ENCODE results near the gene EPHA7. TPM values are rescaled to one million over a fixed set of nuclear protein-coding genes. Genes with fewer than 3 reads are reported as not detected.
A peak's percentile ranks its signal among the peaks of the same experiment; 100 is the strongest.

EPHA7 gene
- total RNA-seq, 2 donors from 2014 or later: 0.26 to 0.33 TPM

DNA sequence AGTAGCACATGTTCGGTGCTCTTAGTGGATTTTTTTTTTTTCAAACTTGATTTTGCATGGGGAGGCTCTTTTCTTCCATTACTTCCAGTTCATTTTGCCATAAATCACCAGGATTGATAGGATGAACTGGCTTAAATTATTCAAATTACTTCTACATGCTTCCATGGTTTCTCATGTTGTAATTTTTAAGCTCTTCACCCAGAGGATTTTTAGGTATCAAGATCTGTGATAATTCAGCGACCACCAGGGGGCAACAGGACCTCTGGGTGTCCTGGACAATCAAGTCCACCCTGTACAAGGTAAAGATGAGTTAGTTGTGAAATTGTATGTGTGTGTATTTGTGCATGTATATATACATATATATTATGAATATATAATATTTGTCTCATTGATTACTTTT, 4.2 kb upstream of the EPHA7 start:
- WGBS, 2 donors: 40 to 41% methylated on average over 2 of the region's 2 CpGs
- Histone ChIP-seq H3K27ac (no peak overlapping the region), H3K4me1 (peaks cover 17% of the 10 kb centered on the region), H3K4me3 (no peak overlapping the region), H3K27me3 (peaks cover 0 to 10% of the 10 kb centered on the region in 2 donors), H3K9me3 (no peaks in the 10 kb centered on the region), H3K36me3 (replicated peaks in 1 of 2; ENCODE audit: insufficient read depth in 1 of 2, low read depth in 2 of 2) (no peaks in the 10 kb centered on the region)
- TF ChIP-seq, protein P1, sequence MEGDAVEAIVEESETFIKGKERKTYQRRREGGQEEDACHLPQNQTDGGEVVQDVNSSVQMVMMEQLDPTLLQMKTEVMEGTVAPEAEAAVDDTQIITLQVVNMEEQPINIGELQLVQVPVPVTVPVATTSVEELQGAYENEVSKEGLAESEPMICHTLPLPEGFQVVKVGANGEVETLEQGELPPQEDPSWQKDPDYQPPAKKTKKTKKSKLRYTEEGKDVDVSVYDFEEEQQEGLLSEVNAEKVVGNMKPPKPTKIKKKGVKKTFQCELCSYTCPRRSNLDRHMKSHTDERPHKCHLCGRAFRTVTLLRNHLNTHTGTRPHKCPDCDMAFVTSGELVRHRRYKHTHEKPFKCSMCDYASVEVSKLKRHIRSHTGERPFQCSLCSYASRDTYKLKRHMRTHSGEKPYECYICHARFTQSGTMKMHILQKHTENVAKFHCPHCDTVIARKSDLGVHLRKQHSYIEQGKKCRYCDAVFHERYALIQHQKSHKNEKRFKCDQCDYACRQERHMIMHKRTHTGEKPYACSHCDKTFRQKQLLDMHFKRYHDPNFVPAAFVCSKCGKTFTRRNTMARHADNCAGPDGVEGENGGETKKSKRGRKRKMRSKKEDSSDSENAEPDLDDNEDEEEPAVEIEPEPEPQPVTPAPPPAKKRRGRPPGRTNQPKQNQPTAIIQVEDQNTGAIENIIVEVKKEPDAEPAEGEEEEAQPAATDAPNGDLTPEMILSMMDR (IDR thresholded peaks at IDR 0.05): peak in 3 of 7 experiments; percentile 9 to 25 (median 14)
- no peak for TF ChIP-seq POLR2A (IDR thresholded peaks at IDR 0.05)
- ATAC-seq: no peak
- intact Hi-C loops (cut with DNase I): no loop called here
- peak in 3 of 4 donors; percentile 22 to 42 (median 30) for DNase-seq

DNA sequence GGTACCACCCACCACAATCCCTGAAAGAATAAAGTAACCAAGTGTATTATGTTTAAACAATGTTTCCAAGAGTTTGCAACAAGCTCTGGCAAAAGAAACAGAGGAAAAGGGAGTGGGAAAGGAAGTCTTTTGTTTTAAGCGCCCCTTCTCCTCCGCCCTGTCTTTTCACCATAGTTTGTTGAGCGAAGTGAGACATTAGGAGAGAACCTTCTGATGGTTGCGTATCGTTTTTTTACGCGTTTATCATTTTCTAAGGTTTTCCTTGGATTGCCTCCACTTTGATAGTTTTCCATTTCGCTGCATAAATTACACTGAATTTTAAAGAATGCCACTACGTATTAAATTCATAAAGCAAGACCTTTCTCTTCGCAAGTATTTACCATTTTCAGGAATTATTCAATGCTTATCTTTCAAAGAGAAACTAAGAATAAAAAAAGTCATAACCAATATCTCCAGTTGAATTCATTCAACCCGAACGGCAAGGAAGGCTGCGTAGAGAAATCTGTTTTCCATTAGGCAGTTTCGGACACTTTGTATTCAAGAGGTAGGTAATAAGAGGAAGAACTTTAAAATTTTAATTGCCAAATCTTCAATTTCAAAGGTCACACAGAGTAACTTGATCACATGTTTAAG, 920 bp upstream of the EPHA7 start:
- 8 to 11% methylated on average over 14 of the region's 14 CpGs for WGBS, 2 donors
- H3K9me3 ChIP-seq: no peaks in the 10 kb centered on the region
- DNase-seq: no peak
- ATAC-seq: no peak
- H3K27me3 ChIP-seq: peaks cover 0 to 32% of the 10 kb centered on the region in 2 donors
- intact Hi-C loops (cut with DNase I): no loop called here
- peaks cover 41% of the 10 kb centered on the region for H3K4me1 ChIP-seq
- H3K36me3 ChIP-seq (replicated peaks in 1 of 2; ENCODE audit: insufficient read depth in 1 of 2, low read depth in 2 of 2): no peaks in the 10 kb centered on the region
- TF ChIP-seq POLR2A (IDR thresholded peaks at IDR 0.05): no peak
- TF ChIP-seq, protein P1 (IDR thresholded peaks at IDR 0.05): no peak
- H3K4me3 ChIP-seq: no peak overlapping the region
- H3K27ac ChIP-seq: no peak overlapping the region

DNA sequence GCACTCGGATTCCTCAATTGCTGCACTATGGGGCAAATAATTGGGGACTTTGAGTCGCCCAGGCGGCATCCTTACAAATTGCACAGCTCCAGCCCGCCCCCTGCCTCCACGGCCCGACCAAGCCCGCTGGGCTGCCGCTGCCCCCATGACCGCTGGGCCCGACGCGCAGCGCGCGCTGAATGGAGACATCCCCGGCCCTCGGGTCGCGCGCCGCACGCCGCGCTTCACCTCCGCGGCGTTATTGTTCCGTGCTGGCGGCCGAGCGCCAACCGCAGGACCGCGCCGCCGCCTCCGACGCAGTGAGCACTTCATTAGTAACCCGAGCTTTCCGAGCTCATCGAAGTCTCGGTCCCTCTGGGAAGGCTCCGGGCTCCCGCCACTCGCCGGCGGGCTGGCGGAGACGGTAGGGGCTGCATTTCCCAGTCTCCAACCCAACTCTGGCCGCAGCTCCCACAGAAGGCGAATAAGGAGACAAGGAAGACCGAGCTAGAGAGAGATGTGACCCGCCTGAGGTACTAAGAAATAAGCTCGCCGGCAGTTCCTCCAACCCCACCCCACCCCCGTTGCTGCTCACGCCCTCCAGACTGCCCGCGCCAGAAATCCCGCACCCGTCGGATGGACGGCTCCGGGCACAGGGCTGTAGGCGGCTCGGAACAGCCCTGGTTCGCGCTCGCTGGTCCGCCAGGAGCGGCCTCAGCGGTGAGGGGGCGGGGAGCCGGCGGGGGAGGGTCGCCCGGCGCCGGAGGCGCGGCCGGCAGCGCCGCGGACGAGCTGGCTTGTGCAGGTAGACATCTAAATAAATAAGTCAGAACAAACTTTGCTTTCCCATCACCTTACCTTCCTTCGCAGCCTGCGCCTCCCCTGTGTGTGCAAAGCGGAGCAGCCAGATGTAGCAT, 703 bp downstream of the EPHA7 start:
- Histone ChIP-seq H3K27me3 (peaks cover 0 to 42% of the 10 kb centered on the region in 2 donors), H3K4me1 (peaks cover 41% of the 10 kb centered on the region), H3K27ac (no peak overlapping the region), H3K36me3 (replicated peaks in 1 of 2; ENCODE audit: insufficient read depth in 1 of 2, low read depth in 2 of 2) (no peaks in the 10 kb centered on the region), H3K9me3 (no peaks in the 10 kb centered on the region), H3K4me3 (peak overlapping the region; percentile 5 to 35)
- ATAC-seq (peak; percentile 6), DNase-seq (peak; percentile 4 to 29 (median 12))
- WGBS, 2 donors: 0 to 3% methylated on average over 24 to 88 of the region's 89 CpGs
- intact Hi-C loops (cut with DNase I): no loop called here
- TF ChIP-seq POLR2A (IDR thresholded peaks at IDR 0.05): no peak
- TF ChIP-seq, protein P1 (IDR thresholded peaks at IDR 0.05): peak in 1 of 7 experiments; percentile 6

DNA sequence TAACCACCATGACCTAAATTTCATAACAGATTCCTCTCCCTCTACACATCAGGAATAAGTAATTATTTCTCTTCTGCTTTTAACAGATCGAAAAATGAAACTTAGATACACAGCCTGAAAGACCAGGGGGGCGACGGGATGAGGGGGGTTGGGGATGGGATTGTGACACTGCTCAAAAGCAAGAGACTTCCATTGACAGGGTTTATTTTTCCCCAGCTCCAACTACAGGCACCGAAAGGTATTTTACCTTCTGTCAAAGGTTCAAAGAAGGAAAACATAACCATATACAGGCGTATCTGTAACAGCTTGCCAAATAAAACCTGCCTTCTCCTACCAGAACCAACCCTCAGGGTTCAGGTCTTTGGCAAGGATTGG, 1.3 kb downstream of the EPHA7 start:
- TF ChIP-seq POLR2A (IDR thresholded peaks at IDR 0.05): no peak
- TF ChIP-seq, protein P1 (IDR thresholded peaks at IDR 0.05): no peak
- peaks cover 41% of the 10 kb centered on the region for H3K4me1 ChIP-seq
- peaks cover 0 to 42% of the 10 kb centered on the region in 2 donors for H3K27me3 ChIP-seq
- DNase-seq: no peak
- peak overlapping the region in 1 of 2 donors; percentile 35 for H3K4me3 ChIP-seq
- intact Hi-C loops (cut with DNase I): no loop called here
- H3K9me3 ChIP-seq: no peaks in the 10 kb centered on the region
- WGBS, 2 donors: 1 to 3% methylated on average over 5 of the region's 5 CpGs
- H3K36me3 ChIP-seq (replicated peaks in 1 of 2; ENCODE audit: insufficient read depth in 1 of 2, low read depth in 2 of 2): no peaks in the 10 kb centered on the region
- H3K27ac ChIP-seq: no peak overlapping the region
- no peak for ATAC-seq

All from body of pancreas (tissue), 4 donors.